Measurements from ENCODE around the gene TPCN1. TPM values are rescaled to one million over a fixed set of nuclear protein-coding genes. Genes with fewer than 3 reads are reported as not detected.

TPCN1 gene
- total and polyA plus RNA-seq, 2 of the 13 experiments (the other 11 are each of a cell fraction or from before 2014, with no cell fraction given) = 8.0 to 26.8 TPM

- ChIA-PET POLR2A (no interaction called here), CTCF (ENCODE audit: low intra/inter-chr PET ratio, low total read pairs) (no interaction called here)
- Histone ChIP-seq H3K4me2 (ENCODE audit: low read depth, low read length) (no peak overlapping the region), H4K20me1 (ENCODE audit: insufficient read depth, low read length) (no peaks in the 10 kb centered on the region), H3K27me3 (ENCODE audit: control insufficient read depth in 1 of 2, insufficient read depth in 2 of 2, low read length in 2 of 2) (no peaks in the 10 kb centered on the region), H3K4me1 (ENCODE audit: insufficient read depth, low read length) (no peaks in the 10 kb centered on the region), H3K79me2 (ENCODE audit: insufficient read depth, low read length) (no peaks in the 10 kb centered on the region), H3K27ac (ENCODE audit: extremely low read length, insufficient read depth, low read length) (no peak overlapping the region), H3K9me3 (ENCODE audit: low read length) (no peaks in the 10 kb centered on the region), H3K36me3 (replicated peaks in 1 of 2; ENCODE audit: control insufficient read depth in 1 of 2, insufficient read depth in 2 of 2, low read length in 2 of 2) (no peaks in the 10 kb centered on the region), H3K4me3 (replicated peaks in 1 of 3; ENCODE audit: insufficient read depth in 1 of 3, low read depth in 2 of 3, low read length in 3 of 3) (no peak overlapping the region), H2AFZ (ENCODE audit: low read length) (no peak overlapping the region), H3K9ac (ENCODE audit: insufficient read depth, low read depth, low read length) (no peak overlapping the region)
- intact Hi-C loops (cut with micrococcal nuclease; ENCODE audit: unreplicated experiment) = no loop called here
- no TSS peak for BruUV-seq (replicated peaks)
- 78% methylated on average over 3 of the region's 3 CpGs for WGBS (ENCODE audit: low lambda C conversion rate)
- FAIRE-seq (no peak), ATAC-seq (no peak), DNase-seq (ENCODE audit: low spot score) (no peak)
- in situ Hi-C loops (cut with HindIII; ENCODE audit: extremely low pct_ligation_motif_present, low pct_unique_long_range_greater_than_20kb) = no loop called here
- TF ChIP-seq KLF9 (CRISPR knock-in tag; IDR thresholded peaks at IDR 0.05; ENCODE audit: low read depth) (no peak), TFDP2 (CRISPR knock-in tag; IDR thresholded peaks at IDR 0.05) (no peak), ISX (CRISPR knock-in tag; conservative IDR thresholded peaks at IDR 0.05) (no peak), MAX (IDR thresholded peaks at IDR 0.05) (no peak), ZBTB34 (CRISPR knock-in tag; IDR thresholded peaks at IDR 0.05) (no peak), HBP1 (CRISPR knock-in tag; IDR thresholded peaks at IDR 0.05; ENCODE audit: low read depth) (no peak), ZNF674 (CRISPR knock-in tag; IDR thresholded peaks at IDR 0.05; ENCODE audit: low read depth) (no peak), JUN (CRISPR knock-in tag; IDR thresholded peaks at IDR 0.05) (no peak), ZNF737 (CRISPR knock-in tag; IDR thresholded peaks at IDR 0.05; ENCODE audit: borderline replicate concordance) (no peak), HOXA5 (CRISPR knock-in tag; IDR thresholded peaks at IDR 0.05) (no peak), PHB2 (IDR thresholded peaks at IDR 0.05; ENCODE audit: partially characterized antibody) (no peak), KDM5A (IDR thresholded peaks at IDR 0.05; ENCODE audit: borderline replicate concordance, low read length) (no peak), ZNF451 (CRISPR knock-in tag; IDR thresholded peaks at IDR 0.05) (no peak), POLR2A (IDR thresholded peaks at IDR 0.05; ENCODE audit: insufficient read depth in 1 of 2, low read depth in 2 of 2, low read length in 2 of 2) (no peak), PLSCR1 (CRISPR knock-in tag; IDR thresholded peaks at IDR 0.05; ENCODE audit: borderline replicate concordance) (no peak), HNF1A (IDR thresholded peaks at IDR 0.05; ENCODE audit: low read depth) (no peak), HNF1A (CRISPR knock-in tag; IDR thresholded peaks at IDR 0.05; ENCODE audit: borderline replicate concordance) (no peak), NAIF1 (CRISPR knock-in tag; IDR thresholded peaks at IDR 0.05; ENCODE audit: borderline replicate concordance) (no peak)
These were observed 104.7 kb downstream of the TPCN1 start for GRCh38 chr12:113325916-113326315.
